Measurements from ENCODE around the gene ACTL6A. TPM values are rescaled to one million over a fixed set of nuclear protein-coding genes. Genes with fewer than 3 reads are reported as not detected.

ACTL6A gene
- total RNA-seq, 1 experiment from 2014 or later, result 113 TPM

- POLR2A ChIA-PET (ENCODE audit: unreplicated experiment), result interaction anchor here (0.6 kb wide), 2 partner anchors 28 to 281 kb away, joined by 6 to 8 read pairs; no protein-coding TSS in a partner anchor
- intact Hi-C loops (cut with micrococcal nuclease; ENCODE audit: unreplicated experiment), result no loop called here
- no peak for TF ChIP-seq EZH2 (IDR thresholded peaks at IDR 0.05; ENCODE audit: low read depth)
- TF ChIP-seq CTCF (conservative IDR thresholded peaks at IDR 0.05), result no peak
- Histone ChIP-seq H3K4me2 (peak overlapping the region; percentile 88), H2AFZ (no peak overlapping the region), H3K9me2 (ENCODE audit: insufficient read depth) (no peaks in the 10 kb centered on the region), H3K4me1 (replicated peaks; ENCODE audit: insufficient read depth) (peaks cover 24% of the 10 kb centered on the region), H3K4me3 (peak overlapping the region; percentile 94), H4K20me1 (ENCODE audit: insufficient read depth) (0 out of 2 replicates have a peak, but pooled peaks cover 4% of the 10 kb centered on the region), H3K27ac (no peak overlapping the region; the same call in 1 of the 2 replicates), H3K79me2 (ENCODE audit: low read depth) (peaks cover 54% of the 10 kb centered on the region), H3K9me3 (ENCODE audit: insufficient read depth, low read depth) (no peaks in the 10 kb centered on the region), H3K27me3 (ENCODE audit: insufficient read depth, low read depth) (no peaks in the 10 kb centered on the region), H3K36me3 (ENCODE audit: low read depth) (peaks cover 41% of the 10 kb centered on the region), H3F3A (ENCODE audit: insufficient read depth, low read depth) (no peaks in the 10 kb centered on the region)
- no peak for DNase-seq
- CTCF ChIA-PET, result interaction anchor here (0.6 kb wide), 2 partner anchors 41 to 210 kb away, joined by 3 read pairs; partner anchors contain the start of gene ACTL6A
- no TSS peak for BruUV-seq (replicated peaks)
Observed at GRCh38 chr3:179603321-179603720, 40.6 kb downstream of the ACTL6A start.

- H3F3A ChIP-seq (ENCODE audit: insufficient read depth, low read depth), result no peaks in the 10 kb centered on the region
- H3K36me3 ChIP-seq (ENCODE audit: low read depth), result peaks cover 36% of the 10 kb centered on the region
- peak overlapping the region; percentile 88 for H3K4me2 ChIP-seq
- no peaks in the 10 kb centered on the region for H3K9me2 ChIP-seq (ENCODE audit: insufficient read depth)
- peaks cover 24% of the 10 kb centered on the region for H3K4me1 ChIP-seq (replicated peaks; ENCODE audit: insufficient read depth)
- intact Hi-C loops (cut with micrococcal nuclease; ENCODE audit: unreplicated experiment), result loop anchor here (1.0 to 2.0 kb wide), 3 partner anchors 42 to 257 kb away; partner anchors contain the start of genes ACTL6A, MFN1 and USP13
- POLR2A ChIA-PET (ENCODE audit: unreplicated experiment), result interaction anchor here (0.6 kb wide), 2 partner anchors 28 to 282 kb away, joined by 6 to 8 read pairs; no protein-coding TSS in a partner anchor
- H3K27me3 ChIP-seq (ENCODE audit: insufficient read depth, low read depth), result no peaks in the 10 kb centered on the region
- H2AFZ ChIP-seq, result peak overlapping the region; percentile 94
- CTCF ChIA-PET, result interaction anchor here (0.6 kb wide), 1 partner anchor 210 kb away, joined by 3 read pairs; no protein-coding TSS in a partner anchor
- TF ChIP-seq EZH2 (IDR thresholded peaks at IDR 0.05; ENCODE audit: low read depth), result no peak
- TF ChIP-seq CTCF (conservative IDR thresholded peaks at IDR 0.05), result no peak
- peaks cover 54% of the 10 kb centered on the region for H3K79me2 ChIP-seq (ENCODE audit: low read depth)
- peak overlapping the region; percentile 94 for H3K4me3 ChIP-seq
- H3K27ac ChIP-seq, result peak overlapping the region; percentile 76
- 0 out of 2 replicates have a peak, but pooled peaks cover 4% of the 10 kb centered on the region for H4K20me1 ChIP-seq (ENCODE audit: insufficient read depth)
- no TSS peak for BruUV-seq (replicated peaks)
- no peak for DNase-seq
- no peaks in the 10 kb centered on the region for H3K9me3 ChIP-seq (ENCODE audit: insufficient read depth, low read depth)
Observed at GRCh38 chr3:179603831-179604230, 41.1 kb downstream of the ACTL6A start.

- Histone ChIP-seq H3K4me1 (replicated peaks; ENCODE audit: insufficient read depth) (peaks cover 24% of the 10 kb centered on the region), H3F3A (ENCODE audit: insufficient read depth, low read depth) (no peaks in the 10 kb centered on the region), H3K4me2 (peak within 1 kb of the TSS; percentile 88), H3K4me3 (peak within 1 kb of the TSS; percentile 94), H3K27me3 (ENCODE audit: insufficient read depth, low read depth) (no peaks in the 10 kb centered on the region), H3K9me2 (ENCODE audit: insufficient read depth) (no peaks in the 10 kb centered on the region), H3K9me3 (ENCODE audit: insufficient read depth, low read depth) (no peaks in the 10 kb centered on the region), H3K27ac (peak within 1 kb of the TSS; percentile 76), H2AFZ (peak within 1 kb of the TSS; percentile 94), H3K79me2 (ENCODE audit: low read depth) (peaks cover 54% of the 10 kb centered on the region), H4K20me1 (ENCODE audit: insufficient read depth) (0 out of 2 replicates have a peak, but pooled peaks cover under 1% of the 10 kb centered on the region), H3K36me3 (ENCODE audit: low read depth) (peaks cover 31% of the 10 kb centered on the region)
- no peak for TF ChIP-seq EZH2 (IDR thresholded peaks at IDR 0.05; ENCODE audit: low read depth)
- intact Hi-C loops (cut with micrococcal nuclease; ENCODE audit: unreplicated experiment), result loop anchor here (1.0 to 2.0 kb wide), 3 partner anchors 42 to 257 kb away; partner anchors contain the start of genes ACTL6A, MFN1 and USP13
- TSS peak; percentile 88 for BruUV-seq (replicated peaks)
- peak; percentile 90 to 95 for DNase-seq
- ChIA-PET CTCF (interaction anchor here (0.6 kb wide), 1 partner anchor 1308 kb away, joined by 9 read pairs; the partner anchor contains the start of gene FXR1), POLR2A (ENCODE audit: unreplicated experiment) (interaction anchor here (0.5 to 0.7 kb wide), 3 partner anchors 40 to 287 kb away, joined by 4 to 27 read pairs (median 5); no protein-coding TSS in a partner anchor)
Observed at GRCh38 chr3:179604321-179605078, 41.8 kb downstream of the ACTL6A start, which contains the start of the genes MRPL47 and NDUFB5. TSS of gene MRPL47 (minus strand) at chr3:179604638. CDS start at chr3:179604624, 14 bp downstream. TSS of gene NDUFB5 (plus strand) at chr3:179604794. CDS start at chr3:179604816, 22 bp downstream.
